ENCODE measurements around the gene DLX1.

Gene DLX1

DNA sequence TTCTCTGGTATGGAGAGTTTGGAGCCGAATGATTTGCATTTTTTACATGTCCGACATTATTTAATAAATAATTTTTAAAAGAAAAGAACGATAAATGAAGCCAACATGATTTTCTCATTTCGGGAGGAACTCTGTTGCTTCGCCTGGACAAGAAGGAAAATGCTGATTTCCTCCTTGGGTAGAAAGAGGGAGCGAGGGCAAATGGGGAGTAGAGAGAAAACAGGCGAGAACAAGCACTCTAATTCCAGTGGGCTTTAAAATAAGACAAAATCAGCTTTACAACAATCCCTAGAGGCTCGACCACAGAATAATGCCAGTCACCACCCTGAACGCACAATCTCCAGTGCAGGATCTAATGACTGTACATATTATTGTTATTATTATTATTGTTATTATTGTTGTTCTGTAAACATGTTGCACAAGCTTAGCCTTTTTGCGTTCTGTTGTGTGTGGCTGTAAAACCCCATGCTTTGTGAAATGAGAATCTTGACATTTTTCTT lies 3.7 kb downstream of the DLX1 start:
- DNase-seq (ENCODE audit: low spot score), result no peak
- POLR2A ChIA-PET (ENCODE audit: low non-redundant PET), result no interaction called here
- H3K27ac ChIP-seq, result no peak overlapping the region
- TF ChIP-seq, protein P1, sequence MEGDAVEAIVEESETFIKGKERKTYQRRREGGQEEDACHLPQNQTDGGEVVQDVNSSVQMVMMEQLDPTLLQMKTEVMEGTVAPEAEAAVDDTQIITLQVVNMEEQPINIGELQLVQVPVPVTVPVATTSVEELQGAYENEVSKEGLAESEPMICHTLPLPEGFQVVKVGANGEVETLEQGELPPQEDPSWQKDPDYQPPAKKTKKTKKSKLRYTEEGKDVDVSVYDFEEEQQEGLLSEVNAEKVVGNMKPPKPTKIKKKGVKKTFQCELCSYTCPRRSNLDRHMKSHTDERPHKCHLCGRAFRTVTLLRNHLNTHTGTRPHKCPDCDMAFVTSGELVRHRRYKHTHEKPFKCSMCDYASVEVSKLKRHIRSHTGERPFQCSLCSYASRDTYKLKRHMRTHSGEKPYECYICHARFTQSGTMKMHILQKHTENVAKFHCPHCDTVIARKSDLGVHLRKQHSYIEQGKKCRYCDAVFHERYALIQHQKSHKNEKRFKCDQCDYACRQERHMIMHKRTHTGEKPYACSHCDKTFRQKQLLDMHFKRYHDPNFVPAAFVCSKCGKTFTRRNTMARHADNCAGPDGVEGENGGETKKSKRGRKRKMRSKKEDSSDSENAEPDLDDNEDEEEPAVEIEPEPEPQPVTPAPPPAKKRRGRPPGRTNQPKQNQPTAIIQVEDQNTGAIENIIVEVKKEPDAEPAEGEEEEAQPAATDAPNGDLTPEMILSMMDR (conservative IDR thresholded peaks at IDR 0.05; ENCODE audit: low read depth), result no peak
- CTCF ChIA-PET, result interaction anchor here (0.7 kb wide), 1 partner anchor 199 kb away, joined by 3 read pairs; no protein-coding TSS in a partner anchor

GRCh38 chr2:172089633-172090032 lies 4.3 kb downstream of the DLX1 start:
- TF ChIP-seq, protein P1 (conservative IDR thresholded peaks at IDR 0.05; ENCODE audit: low read depth), result no peak
- no peak for DNase-seq (ENCODE audit: low spot score)
- POLR2A ChIA-PET (ENCODE audit: low non-redundant PET), result no interaction called here
- CTCF ChIA-PET, result interaction anchor here (0.6 kb wide), 1 partner anchor 114 kb away, joined by 4 read pairs; no protein-coding TSS in a partner anchor
- no peak overlapping the region for H3K27ac ChIP-seq

GRCh38 chr2:172090044-172090961 lies 5.0 kb downstream of the DLX1 start:
- ChIA-PET CTCF (interaction anchor here (0.6 kb wide), 2 partner anchors 44 to 115 kb away, joined by 3 to 4 read pairs; no protein-coding TSS in a partner anchor), POLR2A (ENCODE audit: low non-redundant PET) (no interaction called here)
- no peak overlapping the region for H3K27ac ChIP-seq
- no peak for DNase-seq (ENCODE audit: low spot score)
- TF ChIP-seq, protein P1 (conservative IDR thresholded peaks at IDR 0.05; ENCODE audit: low read depth), result no peak

DNA sequence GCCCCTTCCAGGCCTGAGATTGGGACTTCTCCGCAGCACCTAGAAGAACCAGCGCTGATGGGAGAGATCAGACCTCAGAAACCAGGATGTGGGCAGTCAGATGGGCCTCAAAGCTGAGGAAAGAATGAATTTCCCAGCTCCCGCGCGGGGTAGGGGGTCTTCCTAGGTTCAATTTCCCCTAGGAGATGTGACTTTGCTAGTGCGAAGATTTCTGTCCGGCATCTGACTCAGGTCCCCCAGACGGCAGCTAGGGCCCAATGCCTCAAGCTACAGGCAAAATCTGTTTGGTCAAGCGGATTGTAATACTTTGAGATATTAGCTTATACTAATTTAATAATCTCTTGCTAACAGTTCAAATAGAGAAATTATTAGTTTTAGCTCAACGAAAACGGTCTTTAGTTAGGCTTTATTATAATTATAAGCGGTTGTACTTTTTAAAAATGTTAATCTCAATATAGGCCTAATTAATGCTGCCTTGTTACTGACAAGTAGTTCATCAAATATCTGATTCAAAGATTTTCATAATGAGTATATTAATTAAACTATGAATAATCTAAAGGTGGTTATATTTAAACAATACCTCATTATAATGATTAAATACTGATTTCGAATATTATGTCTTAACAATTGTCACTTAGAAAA lies 5.8 kb downstream of the DLX1 start:
- CTCF ChIA-PET, result interaction anchor here (0.6 to 1.2 kb wide), 2 partner anchors 45 to 346 kb away, joined by 3 to 4 read pairs; no protein-coding TSS in a partner anchor
- DNase-seq (ENCODE audit: low spot score), result no peak
- TF ChIP-seq, protein P1 (conservative IDR thresholded peaks at IDR 0.05; ENCODE audit: low read depth), result no peak
- POLR2A ChIA-PET (ENCODE audit: low non-redundant PET), result no interaction called here
- no peak overlapping the region for H3K27ac ChIP-seq

DNA sequence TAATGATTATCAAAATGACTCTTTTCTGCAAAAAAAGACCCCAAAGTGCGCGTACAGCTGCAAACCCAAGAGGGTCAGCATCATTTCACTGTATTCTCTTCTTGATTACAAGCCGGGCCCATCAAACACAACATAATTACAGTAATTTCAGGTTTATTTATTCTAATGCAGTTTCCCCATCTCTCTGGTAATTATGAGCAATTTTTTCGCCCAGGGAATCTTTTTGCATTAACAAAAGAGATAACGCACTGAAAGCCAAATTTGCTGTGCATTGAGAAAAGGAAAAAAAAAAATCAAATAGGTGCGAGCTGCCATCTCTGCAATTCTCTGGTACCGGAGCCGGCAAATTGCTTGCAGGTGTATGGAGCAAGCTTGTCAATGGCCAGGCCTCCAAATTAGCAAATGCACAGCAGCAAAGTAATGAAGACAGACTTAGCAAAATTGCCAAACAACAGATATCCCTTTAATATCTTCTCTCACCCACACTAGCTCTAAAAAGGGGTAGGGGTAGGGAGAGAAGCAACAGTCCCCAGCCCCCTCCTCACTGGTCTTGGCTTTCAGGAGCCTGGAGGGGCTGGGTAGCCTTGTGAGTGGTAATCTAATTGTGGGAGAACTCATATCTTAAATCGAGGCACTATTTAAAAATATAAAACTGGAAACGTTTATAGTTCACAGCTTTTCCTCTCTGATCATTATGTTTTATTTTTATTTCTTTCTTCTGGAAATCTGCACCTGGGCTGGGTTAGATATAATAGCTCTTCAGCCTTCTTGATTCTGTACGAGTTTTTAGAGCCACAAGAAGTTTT lies 6.7 kb downstream of the DLX1 start:
- TF ChIP-seq, protein P1 (conservative IDR thresholded peaks at IDR 0.05; ENCODE audit: low read depth), result no peak
- no peak for DNase-seq (ENCODE audit: low spot score)
- POLR2A ChIA-PET (ENCODE audit: low non-redundant PET), result no interaction called here
- no peak overlapping the region for H3K27ac ChIP-seq
- CTCF ChIA-PET, result interaction anchor here (0.6 to 1.2 kb wide), 2 partner anchors 347 to 575 kb away, joined by 3 to 4 read pairs; no protein-coding TSS in a partner anchor

All from RWPE1 (cell line).